ENCODE results near the gene MKX.
"Not testable (repeated sequence)": the region's sequence is repeated elsewhere in the genome, so short reads cannot be mapped to it uniquely, and the experiment has no call there.

MKX gene

DNA sequence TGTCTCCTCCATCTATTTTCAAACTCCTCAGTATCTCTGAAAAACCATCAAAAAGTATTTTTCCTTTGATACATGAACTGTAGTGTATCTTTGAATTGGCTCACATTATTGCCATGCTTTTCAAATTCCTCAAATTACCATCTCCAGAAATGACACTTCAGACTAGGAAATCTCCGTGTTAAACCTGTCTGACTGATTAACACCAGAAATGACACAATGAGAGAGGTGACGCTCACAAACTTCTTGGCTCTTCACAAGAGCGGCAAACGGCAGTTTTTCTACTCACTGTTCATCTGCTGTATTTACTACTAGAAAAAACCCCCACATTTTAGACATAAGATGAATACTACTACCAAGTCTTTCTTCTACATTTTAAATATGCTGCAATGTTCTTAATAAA lies 56.6 kb downstream of the MKX start:
- no peak for DNase-seq

GRCh38 chr10:27688276-27688675 lies 57.3 kb downstream of the MKX start:
- DNase-seq = no peak

GRCh38 chr10:27687743-27688142 lies 57.9 kb downstream of the MKX start:
- DNase-seq = no peak

DNA sequence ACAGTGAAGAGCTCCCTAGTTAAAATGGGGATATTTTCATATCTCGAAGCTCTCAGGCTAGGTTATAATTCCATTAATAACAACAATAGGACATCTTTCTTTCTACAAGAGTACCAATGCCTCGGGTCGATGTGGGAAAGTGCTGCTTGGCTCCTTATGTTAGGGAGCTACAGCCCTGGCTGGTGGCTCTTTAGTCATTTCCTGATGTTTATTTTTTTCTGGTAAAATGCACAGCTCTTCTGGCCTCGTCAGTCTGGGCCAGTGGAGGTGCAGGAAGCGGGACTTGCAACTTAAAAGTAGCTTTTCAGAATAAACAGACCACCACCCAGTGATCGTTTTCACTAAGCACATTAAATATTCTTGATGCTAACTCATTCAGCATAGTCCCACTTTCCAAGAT lies 58.3 kb downstream of the MKX start:
- no peak for DNase-seq

GRCh38 chr10:27685681-27686080 lies 59.9 kb downstream of the MKX start:
- DNase-seq = no peak

- no peak for DNase-seq
Measured at GRCh38 chr10:27683226-27683625, 62.4 kb downstream of the MKX start.

- not testable (repeated sequence) for DNase-seq
Measured at GRCh38 chr10:27681795-27682194, 63.8 kb downstream of the MKX start.

DNA sequence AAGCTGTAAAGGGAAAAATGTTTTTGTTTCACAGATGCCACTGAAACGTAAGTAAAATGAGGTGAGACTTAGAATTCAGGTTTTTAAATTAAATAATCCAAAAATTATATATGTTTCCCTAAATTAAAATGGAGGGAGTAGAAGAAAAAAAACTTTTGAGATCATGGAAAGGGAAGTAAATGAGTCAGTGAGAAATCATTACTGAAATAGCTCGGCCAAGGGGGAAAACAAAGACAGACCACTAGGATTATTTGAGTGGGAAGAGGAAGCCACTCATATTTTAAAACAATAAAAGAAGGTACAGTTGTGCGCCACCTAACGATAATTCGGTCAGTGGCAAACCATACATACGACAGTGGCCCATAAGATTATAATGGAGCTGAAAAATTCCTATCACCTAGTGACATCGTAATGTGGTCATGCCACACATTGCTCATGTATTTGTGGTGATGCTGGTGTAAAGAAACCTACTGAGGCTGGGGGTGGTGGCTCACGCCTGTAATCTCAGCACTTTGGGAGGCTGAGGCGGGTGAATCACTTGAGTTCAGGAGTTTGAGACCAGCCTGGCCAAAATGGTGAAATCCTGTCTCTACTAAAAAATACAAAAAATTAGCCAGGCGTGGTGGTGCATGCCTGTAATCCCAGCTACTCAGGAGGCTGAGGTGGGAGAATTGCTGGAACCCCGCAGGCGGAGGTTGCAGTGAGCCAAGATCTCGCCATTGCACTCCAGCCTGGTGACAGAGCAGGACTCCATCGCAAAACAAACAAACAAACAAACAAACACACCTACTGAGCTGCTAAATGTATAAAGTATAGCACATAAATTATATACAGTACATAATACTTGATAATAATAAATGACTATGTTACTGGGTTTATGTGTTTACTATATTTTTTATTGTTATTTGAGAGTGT lies 64.7 kb downstream of the MKX start:
- DNase-seq = no peak

GRCh38 chr10:27680006-27680557 lies 65.5 kb downstream of the MKX start:
- DNase-seq = no peak

DNA sequence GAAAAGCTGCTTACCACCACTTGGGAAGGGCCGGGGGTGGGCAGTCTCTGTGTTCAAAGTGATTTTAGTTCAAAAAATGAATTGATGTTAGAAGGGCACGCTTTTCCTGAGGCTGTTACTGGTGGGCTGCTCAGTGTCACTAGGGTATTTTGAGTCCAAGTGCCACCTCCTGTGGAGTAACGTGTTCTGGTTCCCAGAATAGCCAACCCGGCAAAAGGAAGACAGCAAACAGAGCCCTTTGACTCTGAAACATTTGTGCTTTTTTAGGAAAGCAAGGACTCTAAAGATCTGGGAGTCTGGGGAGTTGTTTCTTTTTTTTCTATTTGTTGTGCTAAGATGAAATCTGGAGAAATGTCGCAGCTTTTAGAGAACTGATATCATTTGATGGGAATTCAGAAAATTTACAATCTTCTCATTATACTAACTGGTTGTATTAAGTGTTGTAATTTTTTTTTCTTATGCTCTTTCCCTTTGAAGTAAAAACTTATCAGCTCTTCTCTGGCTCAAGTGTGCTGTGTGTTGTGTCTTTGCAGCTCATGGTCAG lies 66.2 kb downstream of the MKX start:
- DNase-seq = no peak

- DNase-seq = no peak
Measured at GRCh38 chr10:27678166-27678565, 67.5 kb downstream of the MKX start.

GRCh38 chr10:27673065-27673464 lies 72.6 kb downstream of the MKX start:
- no peak for DNase-seq

DNA sequence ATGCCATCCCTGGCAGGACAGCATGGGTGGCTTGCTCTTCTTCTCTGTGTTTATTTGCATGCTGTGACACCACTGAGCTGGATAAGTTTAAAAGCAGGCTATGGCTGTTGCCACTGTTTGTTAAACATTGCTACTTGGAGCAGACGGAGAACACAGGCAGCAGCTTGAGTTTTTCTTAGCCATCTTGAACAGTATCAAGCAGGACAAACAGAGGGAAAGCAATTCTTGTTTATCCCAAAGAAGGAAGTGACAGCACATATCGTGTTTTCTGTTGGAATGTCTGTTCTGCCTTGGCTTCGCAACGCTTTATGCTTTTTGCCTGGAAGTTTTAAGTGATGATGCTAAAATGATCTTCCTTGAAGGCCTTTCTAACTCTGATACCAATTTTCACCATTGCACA lies 73.8 kb downstream of the MKX start:
- DNase-seq = no peak

- DNase-seq = no peak
Measured at GRCh38 chr10:27664461-27664860, 81.2 kb downstream of the MKX start.

DNA sequence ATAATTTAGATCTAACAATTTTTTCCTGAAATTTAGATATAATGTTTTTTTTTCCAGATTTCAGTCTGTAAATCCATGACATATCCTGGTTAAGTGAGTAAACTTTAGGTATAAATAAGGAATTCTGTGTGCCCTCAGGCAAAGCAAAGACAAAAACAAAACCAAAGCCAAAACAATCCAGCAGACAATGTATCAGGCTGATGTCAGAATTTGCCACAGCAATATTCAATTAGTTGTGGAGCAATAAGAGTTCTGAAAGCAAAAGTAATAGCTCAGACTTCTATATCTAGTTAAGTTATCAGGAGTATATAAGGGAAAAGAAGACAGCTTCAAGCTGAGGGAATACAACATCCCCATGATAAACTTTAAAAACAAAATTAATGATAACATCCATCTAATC lies 82.0 kb downstream of the MKX start:
- no peak for DNase-seq

GRCh38 chr10:27661514-27662286 lies 83.9 kb downstream of the MKX start:
- no peak for DNase-seq

DNA sequence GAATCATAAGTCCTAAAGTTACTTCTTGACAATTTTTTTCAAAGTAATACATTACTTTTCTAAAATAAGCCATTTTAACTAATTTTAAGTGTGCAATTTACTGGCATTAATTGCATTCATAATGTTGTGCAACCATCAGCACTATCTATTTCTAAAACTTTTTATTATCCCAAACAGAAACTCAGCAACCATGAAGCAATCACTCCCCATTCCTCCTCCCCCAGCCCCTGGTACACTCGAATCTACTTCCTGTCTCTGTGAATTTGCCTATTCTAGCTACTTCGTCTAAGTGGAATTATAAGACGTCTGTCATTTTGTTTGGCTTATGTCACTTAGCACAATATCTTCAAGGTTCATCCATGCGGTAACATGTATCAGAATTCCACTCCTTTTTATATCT lies 84.9 kb downstream of the MKX start:
- DNase-seq = no peak

GRCh38 chr10:27660268-27660667 lies 85.4 kb downstream of the MKX start:
- no peak for DNase-seq

DNA sequence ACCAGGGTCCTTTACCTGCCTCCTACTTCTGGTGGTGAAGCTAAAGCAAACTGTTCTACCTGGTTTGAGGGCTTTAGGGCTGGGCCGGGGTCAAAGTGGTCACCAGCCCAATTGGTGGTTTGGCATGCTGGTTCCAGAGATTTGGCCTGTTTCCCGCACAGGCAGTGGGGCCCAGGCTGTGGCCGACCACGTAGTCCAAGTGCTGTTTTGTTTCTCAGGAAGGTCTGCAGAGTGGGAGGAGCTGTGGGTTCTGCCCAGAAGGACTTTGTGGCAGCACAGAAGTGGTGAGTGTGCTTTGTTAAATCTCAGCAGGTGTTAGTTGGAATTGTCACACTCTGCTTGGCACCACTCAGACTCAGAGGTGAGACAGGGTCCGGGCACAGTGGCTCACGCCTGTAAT lies 85.8 kb downstream of the MKX start:
- DNase-seq = no peak

GRCh38 chr10:27658788-27659187 lies 86.8 kb downstream of the MKX start:
- no peak for DNase-seq

GRCh38 chr10:27655296-27655695 lies 90.3 kb downstream of the MKX start:
- no peak for DNase-seq

- DNase-seq = no peak
Measured at GRCh38 chr10:27654284-27654683, 91.3 kb downstream of the MKX start.

- DNase-seq = no peak
Measured at GRCh38 chr10:27646604-27647175, 98.9 kb downstream of the MKX start.
